ENCODE results near the gene GALNS.

- TF ChIP-seq CTCF (conservative IDR thresholded peaks at IDR 0.05; ENCODE audit: low read length) (no peak), EZH2phosphoT487 (IDR thresholded peaks at IDR 0.05; ENCODE audit: borderline replicate concordance) (no peak)
These were observed 37.6 kb downstream of the GALNS start for GRCh38 chr16:88819126-88819525.

Data from Loucy (cell line).